Liver (tissue), 9 donors: ENCODE results near the gene FAM184A. TPM values are rescaled to one million over a fixed set of nuclear protein-coding genes. Genes with fewer than 3 reads are reported as not detected.

Source experiments
- DNase-seq: peaks from one replicate; pipeline ENCODE4 v3.0.0-alpha.2; 2017; ENCODE audit warnings: low spot score
- H3K27ac ChIP-seq, 2 donors: one replicate each; pipeline ENCODE4 v1.7.0; 2013; ENCODE audit warnings: inconsistent platforms in 2 of 2, low read length in 2 of 2, control low read depth in 1 of 2, low read depth in 1 of 2, mild to moderate bottlenecking in 1 of 2
- H3K27me3 ChIP-seq, 4 donors: one replicate each; pipeline versions ENCODE4 v1.6.1 to v1.7.0; 2013; ENCODE audit warnings: low read length in 3 of 4, inconsistent platforms in 1 of 4, mild to moderate bottlenecking in 1 of 4, moderate library complexity in 1 of 4; ENCODE audit not compliant: control insufficient read depth in 4 of 4, insufficient read depth in 4 of 4
- H3K36me3 ChIP-seq, 4 donors: one replicate each; pipeline versions ENCODE4 v1.6.1 to v1.7.0; 2013; ENCODE audit warnings: low read length in 3 of 4, mild to moderate bottlenecking in 3 of 4, low read depth in 1 of 4, moderate library complexity in 1 of 4; ENCODE audit not compliant: control insufficient read depth in 4 of 4, insufficient read depth in 3 of 4
- H3K4me1 ChIP-seq, 4 donors: one replicate each; pipeline versions ENCODE4 v1.6.1 to v1.7.0; 2013; ENCODE audit warnings: low read length in 3 of 4, mild to moderate bottlenecking in 3 of 4, moderate library complexity in 1 of 4; ENCODE audit not compliant: control insufficient read depth in 4 of 4, insufficient read depth in 4 of 4
- H3K4me3 ChIP-seq, 3 donors: one replicate each; pipeline versions ENCODE4 v1.6.1 to v1.7.0; 2013; ENCODE audit warnings: low read length in 3 of 3, control low read depth in 1 of 3, low read depth in 1 of 3, mild to moderate bottlenecking in 1 of 3
- H3K9ac ChIP-seq, 2 donors: one replicate each; pipeline ENCODE4 v1.7.0; 2013; ENCODE audit warnings: low read length in 2 of 2, mild to moderate bottlenecking in 2 of 2, moderate library complexity in 2 of 2, control low read depth in 1 of 2, low read depth in 1 of 2
- H3K9me3 ChIP-seq, 4 donors: one replicate each; pipeline versions ENCODE4 v1.6.1 to v1.7.0; 2013; ENCODE audit warnings: low read length in 3 of 4; ENCODE audit not compliant: control insufficient read depth in 4 of 4
- ATF3 ChIP-seq: IDR thresholded peaks from 2 replicates; pipeline ENCODE4 v1.6.1; 2016; ENCODE audit warnings: antibody characterized with exemption
- EGR1 ChIP-seq, 2 donors: IDR thresholded peaks; 2 replicates each; pipeline ENCODE4 v1.6.1; 2016 to 2018; ENCODE audit warnings: antibody characterized with exemption in 2 of 2, low read depth in 2 of 2
- FOXA1 ChIP-seq: IDR thresholded peaks from 2 replicates; pipeline ENCODE4 v1.6.1; 2016; ENCODE audit warnings: antibody characterized with exemption
- FOXA2 ChIP-seq: IDR thresholded peaks from 2 replicates; pipeline ENCODE4 v1.6.1; 2016; ENCODE audit warnings: antibody characterized with exemption
- GABPA ChIP-seq, 2 donors: IDR thresholded peaks in 1 of 2; conservative IDR thresholded peaks in 1 of 2; 2 replicates each; pipeline ENCODE4 v1.6.1; 2016; ENCODE audit warnings: antibody characterized with exemption in 2 of 2, mild to moderate bottlenecking in 1 of 2, moderate library complexity in 1 of 2
- HNF4A ChIP-seq, 2 donors: conservative IDR thresholded peaks; 2 replicates each; pipeline ENCODE4 v1.6.1; 2016; ENCODE audit warnings: antibody characterized with exemption in 2 of 2, mild to moderate bottlenecking in 2 of 2
- HNF4G ChIP-seq: IDR thresholded peaks from 2 replicates; pipeline ENCODE4 v1.6.1; 2016; ENCODE audit warnings: antibody characterized with exemption
- JUND ChIP-seq, 2 donors: IDR thresholded peaks; 2 replicates each; pipeline ENCODE4 v1.6.1; 2016; ENCODE audit warnings: antibody characterized with exemption in 2 of 2
- MAX ChIP-seq: IDR thresholded peaks from 2 replicates; pipeline ENCODE4 v1.6.1; 2016; ENCODE audit warnings: antibody characterized with exemption
- NR2F2 ChIP-seq: IDR thresholded peaks from 2 replicates; pipeline ENCODE4 v1.6.1; 2016; ENCODE audit warnings: antibody characterized with exemption
- RAD21 ChIP-seq, 2 donors: IDR thresholded peaks; 2 replicates each; pipeline ENCODE4 v1.6.1; 2016; ENCODE audit warnings: antibody characterized with exemption in 2 of 2, mild to moderate bottlenecking in 2 of 2
- REST ChIP-seq: IDR thresholded peaks from 2 replicates; pipeline ENCODE4 v1.6.1; 2016; ENCODE audit warnings: antibody characterized with exemption, mild to moderate bottlenecking
- RXRA ChIP-seq, 2 donors: IDR thresholded peaks; 2 replicates each; pipeline ENCODE4 v1.6.1; 2017 to 2018; ENCODE audit warnings: antibody characterized with exemption in 2 of 2, mild to moderate bottlenecking in 1 of 2
- SP1 ChIP-seq: IDR thresholded peaks from 2 replicates; pipeline ENCODE4 v1.6.1; 2018; ENCODE audit warnings: antibody characterized with exemption, mild to moderate bottlenecking
- TAF1 ChIP-seq: conservative IDR thresholded peaks from 2 replicates; pipeline ENCODE4 v1.6.1; 2016; ENCODE audit warnings: antibody characterized with exemption, mild to moderate bottlenecking
- YY1 ChIP-seq: IDR thresholded peaks from 2 replicates; pipeline ENCODE4 v1.6.1; 2016; ENCODE audit warnings: antibody characterized with exemption, mild to moderate bottlenecking
- WGBS: extraction: QIAGEN DNeasy Blood & Tissue Kit; methylation state at CpG from one replicate; pipeline ENCODE4 v1.1.7; 2013; 5-methylcytosine and 5-hydroxymethylcytosine counted together
- polyA plus RNA-seq, 2 donors: library from polyadenylated mRNA; stranded (reverse) in 1 of 2; unstranded in 1 of 2; fragments of 200-250 nt in 1 of 2; fragments of >200 nt in 1 of 2; fragmentation: Nextera tagmentation in 1 of 2; extraction: Ambion mirVana in 1 of 2; gene quantifications; one replicate each; pipeline versions ENCODE4 v1.2.1 to v1.2.3, GENCODE V29; 2013 to 2015
- total RNA-seq, 2 donors: library from RNA; depleted of rRNA; stranded (reverse); fragments of >200 nt; gene quantifications; one replicate each; pipeline ENCODE4 v1.2.3, GENCODE V29; 2014
- TF ChIP-seq, protein P1 (sequence below): IDR thresholded peaks from 2 replicates; pipeline ENCODE4 v1.6.1; 2016; ENCODE audit warnings: antibody characterized with exemption
- TF ChIP-seq, protein P2 (sequence below): fragments of 150-350 bp; IDR thresholded peaks from 2 replicates; pipeline ENCODE4 v1.5.1; 2017; ENCODE audit warnings: improper control_type of control experiment, low read depth, low read length; ENCODE audit not compliant: missing input control
- donor health status: healthy.
- donor health status: healthy.
- donor health status: healthy.
- donor health status: healthy.
- donor health status: healthy.

Gene FAM184A
- total and polyA plus RNA-seq, 4 donors, result 1.0 to 7.4 (median 4.0) TPM

- Histone ChIP-seq H3K9ac (no peak overlapping the region), H3K4me3 (no peak overlapping the region), H3K27me3 (no peaks in the 10 kb centered on the region), H3K9me3 (no peaks in the 10 kb centered on the region), H3K4me1 (no peaks in the 10 kb centered on the region), H3K36me3 (no peaks in the 10 kb centered on the region), H3K27ac (no peak overlapping the region)
- no peak for DNase-seq
- TF ChIP-seq GABPA (IDR thresholded peaks at IDR 0.05 in 1 of 2, conservative IDR thresholded peaks at IDR 0.05 in 1 of 2) (no peak), ATF3 (no peak), REST (no peak), FOXA2 (peak; percentile 82), HNF4G (no peak), HNF4A (conservative IDR thresholded peaks at IDR 0.05) (peak; percentile 15 to 47), MAX (no peak), JUND (IDR thresholded peaks at IDR 0.05) (peak in 1 of 2 donors; percentile 40), RAD21 (IDR thresholded peaks at IDR 0.05) (peak in 1 of 2 donors; percentile 7), FOXA1 (peak; percentile 62), TAF1 (no peak), YY1 (peak; percentile 48), EGR1 (IDR thresholded peaks at IDR 0.05; ENCODE audit: low read depth in 2 of 2) (peak in 1 of 2 donors; percentile 19), NR2F2 (no peak), RXRA (IDR thresholded peaks at IDR 0.05) (peak in 1 of 2 donors; percentile 26), SP1 (no peak)
- TF ChIP-seq, protein P1, sequence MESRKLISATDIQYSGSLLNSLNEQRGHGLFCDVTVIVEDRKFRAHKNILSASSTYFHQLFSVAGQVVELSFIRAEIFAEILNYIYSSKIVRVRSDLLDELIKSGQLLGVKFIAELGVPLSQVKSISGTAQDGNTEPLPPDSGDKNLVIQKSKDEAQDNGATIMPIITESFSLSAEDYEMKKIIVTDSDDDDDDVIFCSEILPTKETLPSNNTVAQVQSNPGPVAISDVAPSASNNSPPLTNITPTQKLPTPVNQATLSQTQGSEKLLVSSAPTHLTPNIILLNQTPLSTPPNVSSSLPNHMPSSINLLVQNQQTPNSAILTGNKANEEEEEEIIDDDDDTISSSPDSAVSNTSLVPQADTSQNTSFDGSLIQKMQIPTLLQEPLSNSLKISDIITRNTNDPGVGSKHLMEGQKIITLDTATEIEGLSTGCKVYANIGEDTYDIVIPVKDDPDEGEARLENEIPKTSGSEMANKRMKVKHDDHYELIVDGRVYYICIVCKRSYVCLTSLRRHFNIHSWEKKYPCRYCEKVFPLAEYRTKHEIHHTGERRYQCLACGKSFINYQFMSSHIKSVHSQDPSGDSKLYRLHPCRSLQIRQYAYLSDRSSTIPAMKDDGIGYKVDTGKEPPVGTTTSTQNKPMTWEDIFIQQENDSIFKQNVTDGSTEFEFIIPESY, result peak; percentile 38
- TF ChIP-seq, protein P2, sequence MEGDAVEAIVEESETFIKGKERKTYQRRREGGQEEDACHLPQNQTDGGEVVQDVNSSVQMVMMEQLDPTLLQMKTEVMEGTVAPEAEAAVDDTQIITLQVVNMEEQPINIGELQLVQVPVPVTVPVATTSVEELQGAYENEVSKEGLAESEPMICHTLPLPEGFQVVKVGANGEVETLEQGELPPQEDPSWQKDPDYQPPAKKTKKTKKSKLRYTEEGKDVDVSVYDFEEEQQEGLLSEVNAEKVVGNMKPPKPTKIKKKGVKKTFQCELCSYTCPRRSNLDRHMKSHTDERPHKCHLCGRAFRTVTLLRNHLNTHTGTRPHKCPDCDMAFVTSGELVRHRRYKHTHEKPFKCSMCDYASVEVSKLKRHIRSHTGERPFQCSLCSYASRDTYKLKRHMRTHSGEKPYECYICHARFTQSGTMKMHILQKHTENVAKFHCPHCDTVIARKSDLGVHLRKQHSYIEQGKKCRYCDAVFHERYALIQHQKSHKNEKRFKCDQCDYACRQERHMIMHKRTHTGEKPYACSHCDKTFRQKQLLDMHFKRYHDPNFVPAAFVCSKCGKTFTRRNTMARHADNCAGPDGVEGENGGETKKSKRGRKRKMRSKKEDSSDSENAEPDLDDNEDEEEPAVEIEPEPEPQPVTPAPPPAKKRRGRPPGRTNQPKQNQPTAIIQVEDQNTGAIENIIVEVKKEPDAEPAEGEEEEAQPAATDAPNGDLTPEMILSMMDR, result no peak
- WGBS, result 61% methylated on average over 3 of the region's 3 CpGs
These were observed 113.1 kb downstream of the FAM184A start for GRCh38 chr6:118965371-118965770.
